Hematopoietic multipotent progenitor cell treated with erythropoietin and hydrocortisone succinate and interleukin-3 and kit ligand, for 15 days (in vitro differentiated cells): ENCODE results near the gene IVL.

Experiments
- DNase-seq: peaks from one replicate; pipeline ENCODE4 v3.0.0-alpha.2; 2015; ENCODE audit warnings: low spot score

Gene IVL

GRCh38 chr1:152954436-152954835 lies 46.1 kb downstream of the IVL start:
- no peak for DNase-seq

GRCh38 chr1:152957561-152957960 lies 49.2 kb downstream of the IVL start:
- no peak for DNase-seq

GRCh38 chr1:152959273-152959672 lies 50.9 kb downstream of the IVL start:
- no peak for DNase-seq

- no peak for DNase-seq
Observed at GRCh38 chr1:152959801-152960451, 51.6 kb downstream of the IVL start.

- DNase-seq: no peak
Observed at GRCh38 chr1:152960452-152961044, 52.2 kb downstream of the IVL start.
